ENCODE data around the gene SPOCK1. TPM values are rescaled to one million over a fixed set of nuclear protein-coding genes. Genes with fewer than 3 reads are reported as not detected.

The SPOCK1 gene
- total and polyA plus RNA-seq, 2 experiments from 2014 or later: 268 to 471 TPM

- H3K36me3 ChIP-seq (ENCODE audit: low read depth): no peaks in the 10 kb centered on the region
- H3K9ac ChIP-seq: no peak overlapping the region
- peaks cover 21% of the 10 kb centered on the region for H3K4me1 ChIP-seq (ENCODE audit: insufficient read depth)
- peaks cover 16% of the 10 kb centered on the region; the same call in 1 of the 2 replicates for H4K20me1 ChIP-seq (ENCODE audit: insufficient read depth)
- H3K79me2 ChIP-seq (ENCODE audit: insufficient read depth): peaks cover 50% of the 10 kb centered on the region
- in situ Hi-C loops (cut with MboI): no loop called here
- DNase-seq: no peak
- no peaks in the 10 kb centered on the region for H3K27me3 ChIP-seq (replicated peaks; ENCODE audit: insufficient read depth)
- H3K9me2 ChIP-seq (ENCODE audit: insufficient read depth): no peaks in the 10 kb centered on the region
- H3F3A ChIP-seq (ENCODE audit: insufficient read depth): peaks cover 21% of the 10 kb centered on the region
- TF ChIP-seq EZH2phosphoT487 (IDR thresholded peaks at IDR 0.05; ENCODE audit: insufficient read depth, low read depth) (no peak), EZH2 (IDR thresholded peaks at IDR 0.05; ENCODE audit: insufficient read depth, poor library complexity, severe bottlenecking) (no peak)
- no peak overlapping the region for H2AFZ ChIP-seq
- no peak overlapping the region for H3K27ac ChIP-seq
- no peaks in the 10 kb centered on the region for H3K9me3 ChIP-seq (ENCODE audit: low read depth)
- no peak overlapping the region for H3K4me2 ChIP-seq (ENCODE audit: unreplicated experiment)
- no peak overlapping the region for H3K4me3 ChIP-seq
These were observed 226.3 kb downstream of the SPOCK1 start for GRCh38 chr5:137272831-137273230.

- peaks cover 37% of the 10 kb centered on the region for H3K4me1 ChIP-seq (ENCODE audit: insufficient read depth)
- H4K20me1 ChIP-seq (ENCODE audit: insufficient read depth): peaks cover 12% of the 10 kb centered on the region; the same call in 1 of the 2 replicates
- H3K9me3 ChIP-seq (ENCODE audit: low read depth): no peaks in the 10 kb centered on the region
- H3K27me3 ChIP-seq (replicated peaks; ENCODE audit: insufficient read depth): no peaks in the 10 kb centered on the region
- no peaks in the 10 kb centered on the region for H3K9me2 ChIP-seq (ENCODE audit: insufficient read depth)
- no peak overlapping the region for H3K4me3 ChIP-seq
- no peak for TF ChIP-seq EZH2 (IDR thresholded peaks at IDR 0.05; ENCODE audit: insufficient read depth, poor library complexity, severe bottlenecking)
- TF ChIP-seq EZH2phosphoT487 (IDR thresholded peaks at IDR 0.05; ENCODE audit: insufficient read depth, low read depth): no peak
- peaks cover 28% of the 10 kb centered on the region for H3F3A ChIP-seq (ENCODE audit: insufficient read depth)
- peaks cover 42% of the 10 kb centered on the region for H3K79me2 ChIP-seq (ENCODE audit: insufficient read depth)
- H3K4me2 ChIP-seq (ENCODE audit: unreplicated experiment): no peak overlapping the region
- no peaks in the 10 kb centered on the region for H3K36me3 ChIP-seq (ENCODE audit: low read depth)
- H3K9ac ChIP-seq: no peak overlapping the region
- no peak overlapping the region for H2AFZ ChIP-seq
- no peak overlapping the region for H3K27ac ChIP-seq
- WGBS, 2 experiments (ENCODE audit: low coverage in 1 of 2, low lambda C conversion rate in 2 of 2, missing lambda C conversion rate in 2 of 2): 92 to 100% methylated on average over 2 of the region's 2 CpGs
- in situ Hi-C loops (cut with MboI): no loop called here
- no peak for DNase-seq
These were observed 229.2 kb downstream of the SPOCK1 start for GRCh38 chr5:137269946-137270345.

GRCh38 chr5:137269274-137269673 lies 229.9 kb downstream of the SPOCK1 start:
- H3K9ac ChIP-seq: no peak overlapping the region
- H3K9me3 ChIP-seq (ENCODE audit: low read depth): no peaks in the 10 kb centered on the region
- TF ChIP-seq EZH2 (IDR thresholded peaks at IDR 0.05; ENCODE audit: insufficient read depth, poor library complexity, severe bottlenecking) (no peak), EZH2phosphoT487 (IDR thresholded peaks at IDR 0.05; ENCODE audit: insufficient read depth, low read depth) (no peak)
- no peak for DNase-seq
- H3K9me2 ChIP-seq (ENCODE audit: insufficient read depth): no peaks in the 10 kb centered on the region
- H3K79me2 ChIP-seq (ENCODE audit: insufficient read depth): peaks cover 40% of the 10 kb centered on the region
- H2AFZ ChIP-seq: no peak overlapping the region
- peaks cover 26% of the 10 kb centered on the region for H3F3A ChIP-seq (ENCODE audit: insufficient read depth)
- H3K36me3 ChIP-seq (ENCODE audit: low read depth): no peaks in the 10 kb centered on the region
- peaks cover 42% of the 10 kb centered on the region for H3K4me1 ChIP-seq (ENCODE audit: insufficient read depth)
- no peak overlapping the region for H3K27ac ChIP-seq
- in situ Hi-C loops (cut with MboI): no loop called here
- no peak overlapping the region for H3K4me3 ChIP-seq
- no peaks in the 10 kb centered on the region for H3K27me3 ChIP-seq (replicated peaks; ENCODE audit: insufficient read depth)
- 63 to 65% methylated on average over 2 of the region's 2 CpGs for WGBS, 2 experiments (ENCODE audit: low coverage in 1 of 2, low lambda C conversion rate in 2 of 2, missing lambda C conversion rate in 2 of 2)
- peaks cover 12% of the 10 kb centered on the region; the same call in 1 of the 2 replicates for H4K20me1 ChIP-seq (ENCODE audit: insufficient read depth)
- H3K4me2 ChIP-seq (ENCODE audit: unreplicated experiment): no peak overlapping the region

GRCh38 chr5:137268646-137269045 lies 230.5 kb downstream of the SPOCK1 start:
- peaks cover 27% of the 10 kb centered on the region for H3F3A ChIP-seq (ENCODE audit: insufficient read depth)
- H3K27me3 ChIP-seq (replicated peaks; ENCODE audit: insufficient read depth): no peaks in the 10 kb centered on the region
- H3K36me3 ChIP-seq (ENCODE audit: low read depth): no peaks in the 10 kb centered on the region
- H3K4me3 ChIP-seq: no peak overlapping the region
- 91 to 96% methylated on average over 1 of the region's 1 CpG for WGBS, 2 experiments (ENCODE audit: low coverage in 1 of 2, low lambda C conversion rate in 2 of 2, missing lambda C conversion rate in 2 of 2)
- no peak overlapping the region for H3K27ac ChIP-seq
- DNase-seq: peak; percentile 14
- H3K4me1 ChIP-seq (ENCODE audit: insufficient read depth): peaks cover 42% of the 10 kb centered on the region
- no peaks in the 10 kb centered on the region for H3K9me3 ChIP-seq (ENCODE audit: low read depth)
- no peak overlapping the region for H2AFZ ChIP-seq
- TF ChIP-seq EZH2phosphoT487 (IDR thresholded peaks at IDR 0.05; ENCODE audit: insufficient read depth, low read depth) (no peak), EZH2 (IDR thresholded peaks at IDR 0.05; ENCODE audit: insufficient read depth, poor library complexity, severe bottlenecking) (no peak)
- H3K4me2 ChIP-seq (ENCODE audit: unreplicated experiment): no peak overlapping the region
- H3K9me2 ChIP-seq (ENCODE audit: insufficient read depth): no peaks in the 10 kb centered on the region
- no peak overlapping the region for H3K9ac ChIP-seq
- in situ Hi-C loops (cut with MboI): no loop called here
- H3K79me2 ChIP-seq (ENCODE audit: insufficient read depth): peaks cover 40% of the 10 kb centered on the region
- peaks cover 12% of the 10 kb centered on the region; the same call in 1 of the 2 replicates for H4K20me1 ChIP-seq (ENCODE audit: insufficient read depth)

- TF ChIP-seq EZH2phosphoT487 (IDR thresholded peaks at IDR 0.05; ENCODE audit: insufficient read depth, low read depth): no peak
- TF ChIP-seq EZH2 (IDR thresholded peaks at IDR 0.05; ENCODE audit: insufficient read depth, poor library complexity, severe bottlenecking): no peak
- no peaks in the 10 kb centered on the region for H3K36me3 ChIP-seq (ENCODE audit: low read depth)
- H3K9me2 ChIP-seq (ENCODE audit: insufficient read depth): no peaks in the 10 kb centered on the region
- 95% methylated on average over 4 of the region's 4 CpGs for WGBS, 2 experiments (ENCODE audit: low coverage in 1 of 2, low lambda C conversion rate in 2 of 2, missing lambda C conversion rate in 2 of 2)
- DNase-seq: no peak
- peaks cover 34% of the 10 kb centered on the region for H3K4me1 ChIP-seq (ENCODE audit: insufficient read depth)
- H3K27ac ChIP-seq: no peak overlapping the region
- no peaks in the 10 kb centered on the region; the same call in 1 of the 2 replicates for H3K27me3 ChIP-seq (replicated peaks; ENCODE audit: insufficient read depth)
- H3F3A ChIP-seq (ENCODE audit: insufficient read depth): peaks cover 21% of the 10 kb centered on the region
- no peak overlapping the region for H3K4me2 ChIP-seq (ENCODE audit: unreplicated experiment)
- in situ Hi-C loops (cut with MboI): no loop called here
- peaks cover 40% of the 10 kb centered on the region for H3K79me2 ChIP-seq (ENCODE audit: insufficient read depth)
- H3K9me3 ChIP-seq (ENCODE audit: low read depth): no peaks in the 10 kb centered on the region
- no peak overlapping the region for H2AFZ ChIP-seq
- no peak overlapping the region for H3K9ac ChIP-seq
- H3K4me3 ChIP-seq: no peak overlapping the region
- peaks cover 4% of the 10 kb centered on the region; the same call in 1 of the 2 replicates for H4K20me1 ChIP-seq (ENCODE audit: insufficient read depth)
These were observed 232.9 kb downstream of the SPOCK1 start for GRCh38 chr5:137266186-137266585.
